Body of pancreas (tissue), 4 donors: ENCODE data around the gene TMBIM6. TPM values are rescaled to one million over a fixed set of nuclear protein-coding genes. Genes with fewer than 3 reads are reported as not detected.

Experiments
- ATAC-seq: fragments of 150-250 bp; one replicate; pipeline ENCODE4 v1.9.1; 2016
- DNase-seq, 4 donors: peaks; one replicate each; pipeline ENCODE4 v3.0.0-alpha.2; 2019
- H3K27ac ChIP-seq, 4 donors: fragments of 200-600 bp; sonication (generic); 1 replicate in 3 of 4; 2 replicates in 1 of 4; pipeline versions ENCODE4 v1.5.1 to v1.6.1; 2016 to 2019; ENCODE audit warnings: mild to moderate bottlenecking in 1 of 4, mixed read lengths in 1 of 4, moderate library complexity in 1 of 4
- H3K27me3 ChIP-seq, 2 donors: fragments of 200-600 bp; sonication (generic); one replicate each; pipeline ENCODE4 v1.6.0; 2016; ENCODE audit warnings: mild to moderate bottlenecking in 1 of 2
- H3K36me3 ChIP-seq, 2 donors: fragments of 200-600 bp; sonication (generic); replicated peaks in 1 of 2; 2 replicates each; pipeline ENCODE4 v1.5.1; 2016; ENCODE audit warnings: low read depth in 2 of 2; ENCODE audit not compliant: insufficient read depth in 1 of 2
- H3K4me1 ChIP-seq: fragments of 200-600 bp; sonication (generic); one replicate; pipeline ENCODE4 v1.6.0; 2016
- H3K4me3 ChIP-seq, 2 donors: fragments of 200-600 bp; sonication (generic); 1 replicate in 1 of 2; 2 replicates in 1 of 2; pipeline ENCODE4 v1.5.1; 2016 to 2019
- H3K9me3 ChIP-seq, 3 donors: fragments of 200-600 bp; sonication (generic); 1 replicate in 2 of 3; 2 replicates in 1 of 3; pipeline ENCODE4 v1.5.1; 2016
- POLR2A ChIP-seq, 3 donors: fragments of 450-650 bp; IDR thresholded peaks; one replicate each; pipeline ENCODE4 v1.6.1; 2016; ENCODE audit warnings: antibody characterized with exemption in 3 of 3, mild to moderate bottlenecking in 2 of 3
- WGBS, 2 donors: methylation state at CpG; one replicate each; pipeline ENCODE4 v1.1.5; 2017; 5-methylcytosine and 5-hydroxymethylcytosine counted together
- intact Hi-C: fragments of 100-400 bp; cut with DNase I; formaldehyde crosslinking; loops from one replicate; pipeline ENCODE4 v1.15.1; 2023
- small RNA-seq: library from RNA; depleted of rRNA; stranded (forward); fragments of <200 nt; gene quantifications from one replicate; pipeline ENCODE3, GENCODE V24; 2016
- total RNA-seq, 2 donors: library from RNA; depleted of rRNA; stranded (reverse); fragments of >200 nt; gene quantifications; one replicate each; pipeline ENCODE4 v1.1.0, GENCODE V29; 2016
- TF ChIP-seq, protein P1 (sequence below), 7 experiments: fragments of 450-650 bp in 4 of 7; fragments of 200-600 bp in 3 of 7; sonication (generic) in 3 of 7; IDR thresholded peaks; one replicate each; pipeline ENCODE4 v1.5.1; 2016 to 2019; ENCODE audit warnings: antibody characterized with exemption in 7 of 7

TMBIM6 gene
- total RNA-seq, 2 donors from 2014 or later, result 234 to 256 TPM

GRCh38 chr12:49811961-49812401, 70.6 kb downstream of the TMBIM6 start:
- no peaks in the 10 kb centered on the region for H3K4me1 ChIP-seq
- no peak for ATAC-seq
- H3K36me3 ChIP-seq, result no peaks in the 10 kb centered on the region
- H3K4me3 ChIP-seq, result no peak overlapping the region
- H3K27me3 ChIP-seq, result no peaks in the 10 kb centered on the region
- intact Hi-C loops, result no loop called here
- no peak for TF ChIP-seq POLR2A (IDR thresholded peaks at IDR 0.05)
- TF ChIP-seq, protein P1, sequence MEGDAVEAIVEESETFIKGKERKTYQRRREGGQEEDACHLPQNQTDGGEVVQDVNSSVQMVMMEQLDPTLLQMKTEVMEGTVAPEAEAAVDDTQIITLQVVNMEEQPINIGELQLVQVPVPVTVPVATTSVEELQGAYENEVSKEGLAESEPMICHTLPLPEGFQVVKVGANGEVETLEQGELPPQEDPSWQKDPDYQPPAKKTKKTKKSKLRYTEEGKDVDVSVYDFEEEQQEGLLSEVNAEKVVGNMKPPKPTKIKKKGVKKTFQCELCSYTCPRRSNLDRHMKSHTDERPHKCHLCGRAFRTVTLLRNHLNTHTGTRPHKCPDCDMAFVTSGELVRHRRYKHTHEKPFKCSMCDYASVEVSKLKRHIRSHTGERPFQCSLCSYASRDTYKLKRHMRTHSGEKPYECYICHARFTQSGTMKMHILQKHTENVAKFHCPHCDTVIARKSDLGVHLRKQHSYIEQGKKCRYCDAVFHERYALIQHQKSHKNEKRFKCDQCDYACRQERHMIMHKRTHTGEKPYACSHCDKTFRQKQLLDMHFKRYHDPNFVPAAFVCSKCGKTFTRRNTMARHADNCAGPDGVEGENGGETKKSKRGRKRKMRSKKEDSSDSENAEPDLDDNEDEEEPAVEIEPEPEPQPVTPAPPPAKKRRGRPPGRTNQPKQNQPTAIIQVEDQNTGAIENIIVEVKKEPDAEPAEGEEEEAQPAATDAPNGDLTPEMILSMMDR (IDR thresholded peaks at IDR 0.05), result no peak
- WGBS, 2 donors, result 75 to 86% methylated on average over 4 of the region's 4 CpGs
- DNase-seq, result no peak
- H3K9me3 ChIP-seq, result no peaks in the 10 kb centered on the region
- no peak overlapping the region for H3K27ac ChIP-seq

GRCh38 chr12:49813131-49813530, 71.8 kb downstream of the TMBIM6 start:
- Histone ChIP-seq H3K4me1 (no peaks in the 10 kb centered on the region), H3K27me3 (no peaks in the 10 kb centered on the region), H3K36me3 (no peaks in the 10 kb centered on the region), H3K27ac (no peak overlapping the region), H3K4me3 (no peak overlapping the region), H3K9me3 (no peaks in the 10 kb centered on the region)
- WGBS, 2 donors, result 90 to 100% methylated on average over 1 of the region's 1 CpG
- ATAC-seq (no peak), DNase-seq (no peak)
- intact Hi-C loops, result no loop called here
- TF ChIP-seq, protein P1 (IDR thresholded peaks at IDR 0.05), result no peak
- no peak for TF ChIP-seq POLR2A (IDR thresholded peaks at IDR 0.05)

Small RNAs within 50 kb of the gene (small RNA-seq; reads per million reads assigned to genes)
- not detected for gene AC020612.2
- not detected for gene LSM6P2

Other genes starting within 250 kb of the TMBIM6 start
- gene KCNH3, start 202.5 kb upstream of the TMBIM6 start, total RNA-seq, result 1 to 10 TPM; 1.3 to 1.6 TPM
- gene MCRS1, start 173.4 kb upstream of the TMBIM6 start, total RNA-seq, result 10 to 100 TPM; 34.2 to 49.8 TPM
- under 1 TPM in 1 of 2 donors, not detected in 1; 0.78 TPM for gene FAM186B, start 135.9 kb upstream of the TMBIM6 start, total RNA-seq
- 1 to 10 TPM; 6.3 to 9.3 TPM for gene PRPF40B, start 118.0 kb upstream of the TMBIM6 start, total RNA-seq
- 1 to 10 TPM; 3.0 to 6.2 TPM for gene FMNL3, start 34.2 kb upstream of the TMBIM6 start, total RNA-seq
- gene NCKAP5L, start 86.9 kb downstream of the TMBIM6 start, total RNA-seq, result 10 to 100 TPM; 10.1 to 13.2 TPM
- 1 to 10 TPM; 1.3 to 3.6 TPM for gene BCDIN3D, start 101.5 kb downstream of the TMBIM6 start, total RNA-seq
- gene FAIM2, start 162.3 kb downstream of the TMBIM6 start, total RNA-seq, result 1 to 10 TPM; 1.0 to 4.9 TPM
- gene AQP2, start 209.2 kb downstream of the TMBIM6 start, total RNA-seq, result not detected
- gene AQP5, start 220.3 kb downstream of the TMBIM6 start, total RNA-seq, result 1 to 10 TPM; 1.3 to 2.1 TPM
- not detected for gene AQP6, start 231.4 kb downstream of the TMBIM6 start, total RNA-seq